Measurements from ENCODE around the gene SPTSSA.

Gene SPTSSA

GRCh38 chr14:34460841-34461240, 1.2 kb downstream of the SPTSSA start:
- no peak for DNase-seq (ENCODE audit: low spot score)
- TF ChIP-seq CTCF (IDR thresholded peaks at IDR 0.05): no peak
- Histone ChIP-seq H3K27ac (peak overlapping the region; percentile 91 to 92), H3K4me3 (peak overlapping the region; percentile 76)

- no peak overlapping the region for H3K4me3 ChIP-seq
- DNase-seq (ENCODE audit: low spot score): no peak
- no peak for TF ChIP-seq CTCF (IDR thresholded peaks at IDR 0.05)
- no peak overlapping the region for H3K27ac ChIP-seq
These were observed 1.7 kb downstream of the SPTSSA start for GRCh38 chr14:34460295-34460694.

- DNase-seq (ENCODE audit: low spot score): no peak
- Histone ChIP-seq H3K4me3 (no peak overlapping the region), H3K27ac (no peak overlapping the region)
- TF ChIP-seq CTCF (IDR thresholded peaks at IDR 0.05): no peak
These were observed 4.9 kb downstream of the SPTSSA start for GRCh38 chr14:34457186-34457585.

GRCh38 chr14:34453226-34453625, 8.8 kb downstream of the SPTSSA start:
- TF ChIP-seq CTCF (IDR thresholded peaks at IDR 0.05): no peak
- Histone ChIP-seq H3K4me3 (no peak overlapping the region), H3K27ac (no peak overlapping the region)
- no peak for DNase-seq (ENCODE audit: low spot score)

- no peak for TF ChIP-seq CTCF (IDR thresholded peaks at IDR 0.05)
- no peak for DNase-seq (ENCODE audit: low spot score)
- Histone ChIP-seq H3K4me3 (no peak overlapping the region), H3K27ac (no peak overlapping the region)
These were observed 9.7 kb downstream of the SPTSSA start for GRCh38 chr14:34452258-34452822.

GRCh38 chr14:34450958-34451357, 11.1 kb downstream of the SPTSSA start:
- no peak for DNase-seq (ENCODE audit: low spot score)
- Histone ChIP-seq H3K27ac (no peak overlapping the region), H3K4me3 (no peak overlapping the region)
- TF ChIP-seq CTCF (IDR thresholded peaks at IDR 0.05): no peak

- TF ChIP-seq CTCF (IDR thresholded peaks at IDR 0.05): no peak
- Histone ChIP-seq H3K4me3 (no peak overlapping the region), H3K27ac (no peak overlapping the region)
- no peak for DNase-seq (ENCODE audit: low spot score)
These were observed 11.5 kb downstream of the SPTSSA start for GRCh38 chr14:34450542-34450915.
